DOHH2 (cell line): Measurements from ENCODE around the gene FAM216B.

ENCODE experiments used
- H3F3A ChIP-seq: fragments of 200-600 bp; sonication (generic), shearing (Covaris generic); 2 replicates; pipeline ENCODE4 v1.6.0; 2016; ENCODE audit warnings: antibody characterized with exemption, mild to moderate bottlenecking; ENCODE audit not compliant: control insufficient read depth, insufficient read depth
- H3K27ac ChIP-seq: fragments of 200-600 bp; sonication (generic); 2 replicates; pipeline ENCODE4 v1.5.1; 2014; ENCODE audit warnings: low read depth, mild to moderate bottlenecking, low read length, moderate library complexity
- H3K27me3 ChIP-seq: fragments of 200-600 bp; sonication (generic); 2 replicates; pipeline ENCODE4 v1.6.1; 2014; ENCODE audit warnings: mild to moderate bottlenecking, low read length, mixed read lengths; ENCODE audit not compliant: control insufficient read depth
- H3K36me3 ChIP-seq: fragments of 200-600 bp; sonication (generic); 2 replicates; pipeline ENCODE4 v1.6.1; 2014; ENCODE audit warnings: mild to moderate bottlenecking, low read length, moderate library complexity, mixed read lengths; ENCODE audit not compliant: control insufficient read depth
- H3K4me1 ChIP-seq: fragments of 200-600 bp; sonication (generic); 2 replicates; pipeline ENCODE4 v1.6.1; 2014; ENCODE audit warnings: mild to moderate bottlenecking, low read length, mixed read lengths; ENCODE audit not compliant: control insufficient read depth
- H3K4me2 ChIP-seq: fragments of 200-600 bp; sonication (generic); 2 replicates; pipeline ENCODE4 v1.6.0; 2014; ENCODE audit warnings: mild to moderate bottlenecking, low read length, moderate library complexity
- H3K4me3 ChIP-seq: fragments of 200-600 bp; sonication (generic); 2 replicates; pipeline ENCODE4 v1.5.1; 2014; ENCODE audit warnings: mild to moderate bottlenecking, low read length, mixed read lengths
- H3K79me2 ChIP-seq: fragments of 200-600 bp; sonication (generic); 2 replicates; pipeline ENCODE4 v1.6.1; 2014; ENCODE audit warnings: mild to moderate bottlenecking, low read length, mixed read lengths; ENCODE audit not compliant: control insufficient read depth
- H3K9me2 ChIP-seq: fragments of 200-600 bp; sonication (generic); replicated peaks from 2 replicates; pipeline ENCODE4 v1.6.1; 2014; ENCODE audit warnings: mild to moderate bottlenecking, low read length, mixed read lengths; ENCODE audit not compliant: control insufficient read depth
- H3K9me3 ChIP-seq: fragments of 200-600 bp; sonication (generic); 2 replicates; pipeline ENCODE4 v1.6.1; 2014; ENCODE audit warnings: antibody characterized with exemption, low read length, mixed read lengths; ENCODE audit not compliant: control insufficient read depth, insufficient read depth
- H4K20me1 ChIP-seq: fragments of 200-600 bp; sonication (generic); 2 replicates; pipeline ENCODE4 v1.6.0; 2014; ENCODE audit warnings: low read depth, mild to moderate bottlenecking, antibody characterized with exemption, low read length, moderate library complexity; ENCODE audit not compliant: control insufficient read depth, insufficient read depth
- EZH2phosphoT487 ChIP-seq: fragments of 200-600 bp; sonication (generic); IDR thresholded peaks from 2 replicates; pipeline ENCODE4 v1.6.1; 2017; ENCODE audit warnings: borderline replicate concordance, mild to moderate bottlenecking, antibody characterized with exemption, low read length, moderate library complexity, mixed read lengths
- TF ChIP-seq, protein P1 (sequence below): fragments of 200-600 bp; sonication (generic); IDR thresholded peaks from one replicate; pipeline ENCODE4 v1.5.1; 2014; ENCODE audit warnings: antibody characterized with exemption, mild to moderate bottlenecking, low read depth, low read length; ENCODE audit not compliant: poor library complexity, severe bottlenecking

Gene FAM216B

DNA sequence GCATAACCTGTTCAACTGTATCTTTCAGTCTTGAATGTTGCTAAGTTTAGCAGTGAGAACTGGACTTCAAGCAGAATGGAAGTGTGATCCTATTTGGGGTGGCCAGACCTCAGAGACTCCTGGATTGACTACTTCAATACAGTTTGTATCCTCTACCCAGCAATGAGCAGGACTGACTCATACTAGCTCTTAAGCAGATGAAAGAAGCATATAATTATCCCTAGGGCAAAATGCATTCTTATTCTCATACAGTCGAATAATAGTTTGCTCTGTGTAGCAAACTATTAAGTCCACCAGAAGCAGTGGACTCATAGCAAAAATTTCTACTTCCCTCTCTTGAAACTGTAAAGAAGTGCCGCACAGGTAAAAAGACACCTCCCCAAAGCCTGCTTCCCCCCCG is 46.4 kb upstream of the FAM216B start:
- TF ChIP-seq, protein P1, sequence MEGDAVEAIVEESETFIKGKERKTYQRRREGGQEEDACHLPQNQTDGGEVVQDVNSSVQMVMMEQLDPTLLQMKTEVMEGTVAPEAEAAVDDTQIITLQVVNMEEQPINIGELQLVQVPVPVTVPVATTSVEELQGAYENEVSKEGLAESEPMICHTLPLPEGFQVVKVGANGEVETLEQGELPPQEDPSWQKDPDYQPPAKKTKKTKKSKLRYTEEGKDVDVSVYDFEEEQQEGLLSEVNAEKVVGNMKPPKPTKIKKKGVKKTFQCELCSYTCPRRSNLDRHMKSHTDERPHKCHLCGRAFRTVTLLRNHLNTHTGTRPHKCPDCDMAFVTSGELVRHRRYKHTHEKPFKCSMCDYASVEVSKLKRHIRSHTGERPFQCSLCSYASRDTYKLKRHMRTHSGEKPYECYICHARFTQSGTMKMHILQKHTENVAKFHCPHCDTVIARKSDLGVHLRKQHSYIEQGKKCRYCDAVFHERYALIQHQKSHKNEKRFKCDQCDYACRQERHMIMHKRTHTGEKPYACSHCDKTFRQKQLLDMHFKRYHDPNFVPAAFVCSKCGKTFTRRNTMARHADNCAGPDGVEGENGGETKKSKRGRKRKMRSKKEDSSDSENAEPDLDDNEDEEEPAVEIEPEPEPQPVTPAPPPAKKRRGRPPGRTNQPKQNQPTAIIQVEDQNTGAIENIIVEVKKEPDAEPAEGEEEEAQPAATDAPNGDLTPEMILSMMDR: no peak
- no peak for TF ChIP-seq EZH2phosphoT487
- Histone ChIP-seq H3K4me1 (no peaks in the 10 kb centered on the region), H3K27ac (no peak overlapping the region), H3F3A (no peaks in the 10 kb centered on the region), H3K4me2 (no peak overlapping the region), H4K20me1 (no peaks in the 10 kb centered on the region), H3K79me2 (no peaks in the 10 kb centered on the region), H3K27me3 (no peaks in the 10 kb centered on the region), H3K9me2 (no peaks in the 10 kb centered on the region), H3K9me3 (no peaks in the 10 kb centered on the region), H3K4me3 (no peak overlapping the region), H3K36me3 (no peaks in the 10 kb centered on the region)

DNA sequence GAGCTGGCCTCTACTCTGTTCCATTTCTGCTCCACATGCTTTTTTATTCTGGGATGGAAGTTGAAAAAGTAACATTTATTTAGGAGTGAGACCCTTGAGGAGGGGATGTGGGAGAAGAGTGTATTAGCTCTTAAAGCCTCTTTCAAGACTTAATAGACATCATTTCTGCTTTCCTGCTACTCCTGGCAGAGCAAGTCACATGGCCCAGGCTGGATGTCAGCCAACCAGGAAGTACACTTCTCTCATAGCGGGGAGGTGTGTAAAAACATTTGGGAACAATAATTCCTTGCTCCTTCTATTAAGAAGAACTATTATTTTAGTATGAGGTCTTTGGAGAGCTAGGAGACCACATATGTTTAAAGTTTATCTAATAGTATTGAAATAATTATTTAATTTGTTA is 40.6 kb upstream of the FAM216B start:
- Histone ChIP-seq H3K4me1 (no peaks in the 10 kb centered on the region; the same call in 1 of the 2 replicates), H3K27me3 (no peaks in the 10 kb centered on the region), H3K4me3 (no peak overlapping the region), H3K79me2 (no peaks in the 10 kb centered on the region), H3K36me3 (no peaks in the 10 kb centered on the region), H3K9me2 (no peaks in the 10 kb centered on the region), H3K27ac (no peak overlapping the region), H3K4me2 (no peak overlapping the region), H3F3A (no peaks in the 10 kb centered on the region), H4K20me1 (no peaks in the 10 kb centered on the region), H3K9me3 (no peaks in the 10 kb centered on the region)
- no peak for TF ChIP-seq EZH2phosphoT487
- TF ChIP-seq, protein P1: no peak

DNA sequence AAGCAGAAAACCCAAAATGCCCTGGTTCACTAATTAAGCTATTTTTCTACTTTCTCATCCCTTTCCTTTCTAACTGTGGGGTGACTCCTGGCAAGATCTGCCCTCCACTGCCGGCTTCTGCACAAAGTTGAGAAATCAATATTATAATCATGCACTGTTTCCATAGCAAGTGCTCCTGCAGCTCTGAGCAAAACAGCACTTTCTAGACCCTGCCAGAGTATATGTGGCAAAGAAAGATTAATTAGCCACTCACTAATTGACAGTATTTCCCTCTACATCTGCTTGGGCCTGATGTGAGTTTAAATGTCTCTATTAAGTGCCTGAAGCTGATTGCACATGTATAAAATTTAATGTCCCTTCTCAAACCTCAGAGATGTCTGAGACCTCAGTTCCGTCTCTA is 39.5 kb upstream of the FAM216B start:
- no peaks in the 10 kb centered on the region for H3K27me3 ChIP-seq
- H3K36me3 ChIP-seq: no peaks in the 10 kb centered on the region
- no peaks in the 10 kb centered on the region; the same call in 1 of the 2 replicates for H3K4me1 ChIP-seq
- no peaks in the 10 kb centered on the region for H3K9me3 ChIP-seq
- H4K20me1 ChIP-seq: no peaks in the 10 kb centered on the region
- H3K9me2 ChIP-seq: no peaks in the 10 kb centered on the region
- H3K4me2 ChIP-seq: no peak overlapping the region
- no peak for TF ChIP-seq EZH2phosphoT487
- TF ChIP-seq, protein P1: no peak
- H3K4me3 ChIP-seq: no peak overlapping the region
- H3F3A ChIP-seq: no peaks in the 10 kb centered on the region
- no peak overlapping the region for H3K27ac ChIP-seq
- no peaks in the 10 kb centered on the region for H3K79me2 ChIP-seq

DNA sequence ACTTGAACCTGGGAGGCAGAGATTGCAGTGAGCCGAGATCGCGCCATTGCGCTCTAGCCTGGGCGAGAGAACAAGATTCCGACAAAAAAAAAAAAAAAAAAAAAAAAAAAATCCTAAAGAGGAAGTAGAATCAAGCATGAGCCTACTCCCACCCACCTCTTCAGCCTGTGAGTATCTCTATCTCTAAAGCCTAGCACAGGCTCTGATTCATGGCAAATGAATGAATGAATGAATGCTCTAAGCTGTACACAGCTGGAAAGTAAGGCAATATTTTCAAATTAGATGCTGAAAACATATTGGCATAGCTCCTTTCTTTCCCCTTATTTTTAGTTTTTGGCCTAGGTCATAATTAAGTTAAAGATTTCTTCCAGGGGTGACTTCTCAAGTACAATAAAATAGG is 35.7 kb upstream of the FAM216B start:
- 0 out of 2 replicates have a peak, but pooled peaks cover under 1% of the 10 kb centered on the region for H3K27me3 ChIP-seq
- H3K79me2 ChIP-seq: no peaks in the 10 kb centered on the region
- no peak overlapping the region for H3K4me3 ChIP-seq
- H3K9me2 ChIP-seq: no peaks in the 10 kb centered on the region
- no peaks in the 10 kb centered on the region for H4K20me1 ChIP-seq
- H3F3A ChIP-seq: no peaks in the 10 kb centered on the region
- no peak overlapping the region for H3K27ac ChIP-seq
- no peaks in the 10 kb centered on the region; the same call in 1 of the 2 replicates for H3K4me1 ChIP-seq
- H3K36me3 ChIP-seq: no peaks in the 10 kb centered on the region
- no peak overlapping the region for H3K4me2 ChIP-seq
- H3K9me3 ChIP-seq: no peaks in the 10 kb centered on the region
- TF ChIP-seq, protein P1: no peak
- TF ChIP-seq EZH2phosphoT487: no peak
